ENCODE results near the gene PIP5K1C.
A peak's percentile ranks its signal among the peaks of the same experiment; 100 is the strongest.

Gene PIP5K1C

DNA sequence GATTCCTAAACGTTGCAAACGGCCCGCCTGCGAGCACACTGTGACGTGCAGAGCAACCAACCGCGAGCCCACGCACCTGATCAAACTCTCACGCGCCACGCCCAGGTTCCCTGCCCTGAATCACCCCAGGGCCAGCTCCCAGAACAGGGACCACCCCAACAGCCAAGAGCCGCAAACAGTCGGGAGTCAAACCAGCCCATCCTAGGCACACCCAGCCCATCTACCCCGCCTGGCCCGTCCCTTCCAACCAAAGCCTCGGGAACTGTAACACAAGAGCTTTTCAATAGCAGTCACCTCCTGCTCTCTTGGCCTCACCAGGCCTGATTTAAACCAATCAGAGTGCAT lies 8.9 kb downstream of the PIP5K1C start:
- ATAC-seq (ENCODE audit: low read depth), result no peak

DNA sequence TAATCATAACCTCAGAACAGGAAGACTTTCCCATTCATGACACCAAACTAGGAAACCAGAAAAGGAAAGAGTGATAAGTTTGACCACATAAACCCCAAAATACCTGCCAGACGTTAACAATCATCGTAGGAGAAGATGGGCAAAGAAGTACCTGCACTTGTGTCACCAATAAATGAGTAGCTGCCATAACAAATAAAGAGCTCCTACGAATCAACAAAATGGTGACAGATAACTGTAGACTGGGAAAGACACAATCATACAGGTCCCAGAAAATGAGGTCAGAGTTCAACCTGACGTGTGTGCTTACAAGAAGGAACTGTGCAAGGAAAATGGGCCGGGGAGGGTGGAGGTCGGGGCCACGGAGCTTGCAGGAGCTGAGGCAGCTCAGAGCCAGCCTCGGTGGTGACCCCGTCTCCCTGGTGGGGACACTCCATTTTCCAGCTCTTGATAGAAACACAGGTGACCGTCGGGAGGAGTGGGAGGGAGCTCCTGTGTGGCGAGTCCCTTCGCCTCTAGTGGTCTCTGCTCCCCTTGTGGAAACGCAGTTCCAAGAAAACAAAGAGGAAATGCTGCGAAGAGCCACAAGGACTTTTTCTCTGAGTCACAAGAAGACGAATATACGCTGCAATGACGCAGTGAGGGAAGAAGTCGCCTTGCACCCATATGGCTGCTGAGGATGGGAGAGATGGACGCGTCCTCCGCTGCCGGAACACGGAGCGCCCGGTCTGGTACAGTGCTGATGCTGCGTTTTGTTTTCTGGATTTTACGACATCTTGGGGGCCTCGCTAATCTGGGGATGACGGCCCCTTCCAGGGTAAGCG lies 9.5 kb downstream of the PIP5K1C start:
- TF ChIP-seq, protein P1, sequence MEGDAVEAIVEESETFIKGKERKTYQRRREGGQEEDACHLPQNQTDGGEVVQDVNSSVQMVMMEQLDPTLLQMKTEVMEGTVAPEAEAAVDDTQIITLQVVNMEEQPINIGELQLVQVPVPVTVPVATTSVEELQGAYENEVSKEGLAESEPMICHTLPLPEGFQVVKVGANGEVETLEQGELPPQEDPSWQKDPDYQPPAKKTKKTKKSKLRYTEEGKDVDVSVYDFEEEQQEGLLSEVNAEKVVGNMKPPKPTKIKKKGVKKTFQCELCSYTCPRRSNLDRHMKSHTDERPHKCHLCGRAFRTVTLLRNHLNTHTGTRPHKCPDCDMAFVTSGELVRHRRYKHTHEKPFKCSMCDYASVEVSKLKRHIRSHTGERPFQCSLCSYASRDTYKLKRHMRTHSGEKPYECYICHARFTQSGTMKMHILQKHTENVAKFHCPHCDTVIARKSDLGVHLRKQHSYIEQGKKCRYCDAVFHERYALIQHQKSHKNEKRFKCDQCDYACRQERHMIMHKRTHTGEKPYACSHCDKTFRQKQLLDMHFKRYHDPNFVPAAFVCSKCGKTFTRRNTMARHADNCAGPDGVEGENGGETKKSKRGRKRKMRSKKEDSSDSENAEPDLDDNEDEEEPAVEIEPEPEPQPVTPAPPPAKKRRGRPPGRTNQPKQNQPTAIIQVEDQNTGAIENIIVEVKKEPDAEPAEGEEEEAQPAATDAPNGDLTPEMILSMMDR (IDR thresholded peaks at IDR 0.05; ENCODE audit: poor library complexity, severe bottlenecking), result no peak
- Histone ChIP-seq H3K36me3 (ENCODE audit: low read depth) (no peaks in the 10 kb centered on the region), H3K27ac (ENCODE audit: poor library complexity, severe bottlenecking) (no peak overlapping the region), H3K4me3 (ENCODE audit: severe bottlenecking) (no peak overlapping the region), H3K27me3 (ENCODE audit: insufficient read depth, poor library complexity, severe bottlenecking) (no peaks in the 10 kb centered on the region), H3K4me1 (ENCODE audit: insufficient read depth, poor library complexity, severe bottlenecking) (no peaks in the 10 kb centered on the region), H3K9me3 (ENCODE audit: severe bottlenecking) (no peaks in the 10 kb centered on the region)
- DNase-seq (ENCODE audit: low spot score) (no peak), ATAC-seq (ENCODE audit: low read depth) (no peak)

More for the DNA sequence above, 8.9 kb downstream of the PIP5K1C start:
- Histone ChIP-seq H3K36me3 (ENCODE audit: low read depth) (no peaks in the 10 kb centered on the region), H3K9me3 (ENCODE audit: severe bottlenecking) (no peaks in the 10 kb centered on the region), H3K27me3 (ENCODE audit: insufficient read depth, poor library complexity, severe bottlenecking) (no peaks in the 10 kb centered on the region), H3K27ac (ENCODE audit: poor library complexity, severe bottlenecking) (no peak overlapping the region), H3K4me1 (ENCODE audit: insufficient read depth, poor library complexity, severe bottlenecking) (no peaks in the 10 kb centered on the region), H3K4me3 (ENCODE audit: severe bottlenecking) (no peak overlapping the region)
- TF ChIP-seq, protein P1 (IDR thresholded peaks at IDR 0.05; ENCODE audit: poor library complexity, severe bottlenecking), result no peak
- no peak for DNase-seq (ENCODE audit: low spot score)

DNA sequence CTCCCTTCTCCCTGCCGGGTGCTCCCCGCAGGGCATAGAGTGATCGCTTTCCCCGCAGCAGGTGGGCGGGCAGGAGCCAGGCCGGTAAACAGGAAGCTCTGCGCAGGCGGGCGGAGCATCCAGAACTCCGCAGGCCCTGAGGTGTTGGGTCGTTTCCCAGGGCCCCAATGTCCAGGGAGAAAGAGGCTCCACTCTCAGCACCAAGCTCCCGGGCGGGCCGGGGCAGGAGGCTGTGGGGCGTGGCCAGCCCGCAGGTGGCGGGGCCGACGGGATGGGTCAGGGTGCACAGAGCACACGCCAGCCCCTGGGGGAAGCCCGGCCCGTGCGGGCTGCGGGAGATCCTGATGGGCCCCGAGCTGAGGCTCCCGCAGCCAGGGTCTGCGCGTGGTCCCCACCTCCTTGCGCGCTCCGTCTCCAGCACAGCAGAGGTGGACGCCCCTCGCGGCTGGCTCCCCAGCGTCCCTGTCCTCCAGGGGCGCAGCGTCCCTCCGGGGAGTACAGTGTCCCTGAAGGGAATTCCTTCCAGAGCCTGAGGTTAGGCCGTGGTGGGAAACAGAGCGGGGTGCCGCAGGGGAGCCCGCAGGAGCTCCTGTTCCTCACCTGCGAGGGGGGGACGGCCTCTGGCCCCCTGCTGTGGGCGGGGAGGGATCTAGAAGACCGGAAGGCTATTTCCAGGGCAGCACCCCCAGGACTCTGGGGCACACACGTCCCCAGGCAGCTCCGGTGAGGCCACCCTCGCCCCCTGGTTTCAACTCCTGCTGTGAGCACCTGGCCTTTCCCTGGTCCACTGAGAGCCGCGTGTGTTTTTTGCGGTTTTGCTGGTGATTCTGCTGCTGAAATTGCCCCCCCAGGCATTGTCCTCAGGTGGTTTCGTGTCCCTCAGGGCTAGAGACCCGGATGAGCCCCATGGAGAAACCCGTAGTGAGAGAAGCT lies 12.2 kb downstream of the PIP5K1C start:
- no peaks in the 10 kb centered on the region for H3K9me3 ChIP-seq (ENCODE audit: severe bottlenecking)
- H3K36me3 ChIP-seq (ENCODE audit: low read depth), result peaks cover 6% of the 10 kb centered on the region; the same call in 1 of the 2 replicates
- H3K27me3 ChIP-seq (ENCODE audit: insufficient read depth, poor library complexity, severe bottlenecking), result no peaks in the 10 kb centered on the region
- no peak overlapping the region for H3K4me3 ChIP-seq (ENCODE audit: severe bottlenecking)
- DNase-seq (ENCODE audit: low spot score) (peak; percentile 29), ATAC-seq (ENCODE audit: low read depth) (peak; percentile 58)
- H3K27ac ChIP-seq (ENCODE audit: poor library complexity, severe bottlenecking), result no peak overlapping the region
- TF ChIP-seq, protein P1 (IDR thresholded peaks at IDR 0.05; ENCODE audit: poor library complexity, severe bottlenecking), result no peak
- H3K4me1 ChIP-seq (ENCODE audit: insufficient read depth, poor library complexity, severe bottlenecking), result no peaks in the 10 kb centered on the region

DNA sequence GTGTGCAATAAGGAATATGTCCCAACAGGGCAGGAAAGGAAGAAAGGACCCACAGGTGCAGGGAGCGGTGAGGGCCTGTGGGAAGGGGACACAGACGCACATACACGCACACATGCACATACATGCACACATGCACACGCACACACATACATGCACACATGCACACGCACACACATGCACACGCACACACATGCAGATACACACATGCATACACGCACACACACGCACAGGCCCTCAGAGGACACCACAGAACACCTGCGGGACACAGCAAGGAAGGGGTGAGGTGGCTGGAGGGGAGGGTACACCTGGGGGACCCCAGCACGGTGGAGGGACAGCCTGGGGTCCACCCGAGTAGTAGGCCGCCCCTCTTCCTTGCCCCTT lies 12.9 kb downstream of the PIP5K1C start:
- DNase-seq (ENCODE audit: low spot score) (no peak), ATAC-seq (ENCODE audit: low read depth) (no peak)
- H3K27me3 ChIP-seq (ENCODE audit: insufficient read depth, poor library complexity, severe bottlenecking), result no peaks in the 10 kb centered on the region
- H3K27ac ChIP-seq (ENCODE audit: poor library complexity, severe bottlenecking), result no peak overlapping the region
- no peak overlapping the region for H3K4me3 ChIP-seq (ENCODE audit: severe bottlenecking)
- TF ChIP-seq, protein P1 (IDR thresholded peaks at IDR 0.05; ENCODE audit: poor library complexity, severe bottlenecking), result no peak
- H3K36me3 ChIP-seq (ENCODE audit: low read depth), result peaks cover 6% of the 10 kb centered on the region; the same call in 1 of the 2 replicates
- H3K9me3 ChIP-seq (ENCODE audit: severe bottlenecking), result no peaks in the 10 kb centered on the region
- H3K4me1 ChIP-seq (ENCODE audit: insufficient read depth, poor library complexity, severe bottlenecking), result no peaks in the 10 kb centered on the region

Measured in RWPE2 (cell line).